ENCODE results near the gene SFXN4. TPM values are rescaled to one million over a fixed set of nuclear protein-coding genes. Genes with fewer than 3 reads are reported as not detected.

SFXN4 gene
- total and polyA plus RNA-seq, 10 donors: 13.3 to 68.3 (median 24.8) TPM

GRCh38 chr10:119210633-119211032 lies 45.1 kb upstream of the SFXN4 start:
- Histone ChIP-seq H3K36me3 (peaks cover 0 to 6% (median 0%) of the 10 kb centered on the region in 6 donors), H3K27me3 (replicated peaks in 1 of 7) (no peaks in the 10 kb centered on the region), H3K27ac (peak overlapping the region in 7 of 8 donors; percentile 15 to 99 (median 98)), H3K4me3 (peak overlapping the region in 1 of 8 donors; percentile 3), H3K9me3 (no peaks in the 10 kb centered on the region), H3K4me1 (peaks cover 37 to 90% (median 79%) of the 10 kb centered on the region in 6 donors)
- TF ChIP-seq POLR2A (IDR thresholded peaks at IDR 0.05) (no peak), CTCF (IDR thresholded peaks at IDR 0.05 in 8 of 11, conservative IDR thresholded peaks at IDR 0.05 in 3 of 11) (no peak), POLR2AphosphoS5 (IDR thresholded peaks at IDR 0.05) (no peak)
- intact Hi-C loops (cut with DNase I; ENCODE audit: low total_unique reads): loop anchor here (10.0 kb wide), 1 partner anchor 54 kb away; no protein-coding TSS in a partner anchor
- 83 to 93% (median 92%) methylated on average over 2 of the region's 2 CpGs for WGBS, 5 donors
- DNase-seq: no peak

GRCh38 chr10:119209736-119210355 lies 44.3 kb upstream of the SFXN4 start:
- peaks cover 36 to 86% (median 78%) of the 10 kb centered on the region in 6 donors for H3K4me1 ChIP-seq
- H3K27ac ChIP-seq: peak overlapping the region; percentile 58 to 99 (median 97)
- H3K27me3 ChIP-seq (replicated peaks in 1 of 7): no peaks in the 10 kb centered on the region
- intact Hi-C loops (cut with DNase I; ENCODE audit: low total_unique reads): loop anchor here (5.0 to 10.0 kb wide), 3 partner anchors 55 to 207 kb away; no protein-coding TSS in a partner anchor
- 42 to 49% (median 46%) methylated on average over 9 of the region's 9 CpGs for WGBS, 5 donors
- no peaks in the 10 kb centered on the region for H3K9me3 ChIP-seq
- no peak for DNase-seq
- H3K4me3 ChIP-seq: peak overlapping the region; percentile 59 to 96 (median 86)
- TF ChIP-seq POLR2A (IDR thresholded peaks at IDR 0.05) (no peak), CTCF (IDR thresholded peaks at IDR 0.05 in 8 of 11, conservative IDR thresholded peaks at IDR 0.05 in 3 of 11) (peak in 5 of 11 experiments; percentile 24 to 43 (median 35)), POLR2AphosphoS5 (IDR thresholded peaks at IDR 0.05) (no peak)
- peaks cover 0 to 6% (median 0%) of the 10 kb centered on the region in 6 donors for H3K36me3 ChIP-seq

- 4 to 14% (median 7%) methylated on average over 15 of the region's 15 CpGs for WGBS, 5 donors
- Histone ChIP-seq H3K4me1 (peaks cover 35 to 79% (median 72%) of the 10 kb centered on the region in 6 donors), H3K27me3 (replicated peaks in 1 of 7) (no peaks in the 10 kb centered on the region), H3K4me3 (peak overlapping the region; percentile 59 to 96 (median 86)), H3K9me3 (no peaks in the 10 kb centered on the region), H3K27ac (peak overlapping the region; percentile 58 to 99 (median 97)), H3K36me3 (peaks cover 0 to 6% (median 0%) of the 10 kb centered on the region in 6 donors)
- TF ChIP-seq POLR2AphosphoS5 (IDR thresholded peaks at IDR 0.05) (peak in 2 of 3 donors; percentile 6 to 23), CTCF (IDR thresholded peaks at IDR 0.05 in 8 of 11, conservative IDR thresholded peaks at IDR 0.05 in 3 of 11) (peak; percentile 52 to 84 (median 81)), POLR2A (IDR thresholded peaks at IDR 0.05) (no peak)
- intact Hi-C loops (cut with DNase I; ENCODE audit: low total_unique reads): loop anchor here (5.0 kb wide), 2 partner anchors 98 to 208 kb away; no protein-coding TSS in a partner anchor
- peak; percentile 85 for DNase-seq
Measured at GRCh38 chr10:119209035-119209735, 43.7 kb upstream of the SFXN4 start.

All from spleen (tissue), 11 donors.